Hepatocyte (in vitro differentiated cells): Measurements from ENCODE around the gene HPS4. TPM values are rescaled to one million over a fixed set of nuclear protein-coding genes. Genes with fewer than 3 reads are reported as not detected.

Experiments used
- DNase-seq: peaks from one replicate; pipeline ENCODE4 v3.0.0-alpha.2; 2016; ENCODE audit warnings: low spot score
- H2AFZ ChIP-seq: fragments of 200-600 bp; sonication (generic); 2 replicates; pipeline ENCODE4 v1.6.0; 2016; ENCODE audit warnings: antibody characterized with exemption, mild to moderate bottlenecking
- H3K27ac ChIP-seq: fragments of 200-600 bp; sonication (generic); 2 replicates; pipeline ENCODE4 v1.5.1; 2016; ENCODE audit warnings: mild to moderate bottlenecking
- H3K27me3 ChIP-seq: fragments of 200-600 bp; sonication (generic); 2 replicates; pipeline ENCODE4 v1.6.1; 2016
- H3K36me3 ChIP-seq: fragments of 200-600 bp; sonication (generic); replicated peaks from 2 replicates; pipeline ENCODE4 v1.5.1; 2016; ENCODE audit warnings: low read depth; ENCODE audit not compliant: insufficient read depth
- H3K4me1 ChIP-seq: fragments of 200-600 bp; sonication (generic); 2 replicates; pipeline ENCODE4 v1.5.1; 2016; ENCODE audit warnings: mild to moderate bottlenecking, moderate library complexity; ENCODE audit not compliant: insufficient read depth
- H3K4me2 ChIP-seq: fragments of 200-600 bp; sonication (generic); 2 replicates; pipeline ENCODE4 v1.6.0; 2016
- H3K4me3 ChIP-seq: fragments of 200-600 bp; sonication (generic); 2 replicates; pipeline ENCODE4 v1.5.1; 2016; ENCODE audit warnings: mild to moderate bottlenecking
- H3K79me2 ChIP-seq: fragments of 200-600 bp; sonication (generic); 2 replicates; pipeline ENCODE4 v1.6.0; 2017; ENCODE audit warnings: mild to moderate bottlenecking
- H3K9me2 ChIP-seq: fragments of 200-600 bp; sonication (generic); replicated peaks from 2 replicates; pipeline ENCODE4 v1.6.0; 2017; ENCODE audit warnings: mild to moderate bottlenecking; ENCODE audit not compliant: insufficient read depth
- H3K9me3 ChIP-seq: fragments of 200-600 bp; sonication (generic); 2 replicates; pipeline ENCODE4 v1.5.1; 2016; ENCODE audit warnings: low read depth, mild to moderate bottlenecking
- H4K20me1 ChIP-seq: fragments of 200-600 bp; sonication (generic); 2 replicates; pipeline ENCODE4 v1.6.0; 2016; ENCODE audit warnings: mild to moderate bottlenecking; ENCODE audit not compliant: insufficient read depth, poor library complexity, severe bottlenecking
- EZH2 ChIP-seq: fragments of 200-600 bp; sonication (generic); IDR thresholded peaks from 2 replicates; pipeline ENCODE4 v1.6.1; 2016; ENCODE audit warnings: antibody characterized with exemption, mild to moderate bottlenecking, borderline replicate concordance
- EZH2phosphoT487 ChIP-seq: fragments of 200-600 bp; sonication (generic); IDR thresholded peaks from one replicate; pipeline ENCODE4 v1.6.1; 2018; ENCODE audit warnings: antibody characterized with exemption, mild to moderate bottlenecking, low read depth, moderate library complexity; ENCODE audit not compliant: unreplicated experiment, severe bottlenecking
- WGBS: methylation state at CpG from one replicate; pipeline ENCODE4 v1.1.6; 2016; ENCODE audit warnings: low lambda C conversion rate; ENCODE audit errors: missing lambda C conversion rate; 5-methylcytosine and 5-hydroxymethylcytosine counted together
- polyA plus RNA-seq: library from polyadenylated mRNA; unstranded; fragments of >200 nt; fragmentation: Nextera tagmentation; extraction: Ambion mirVana; gene quantifications from 2 replicates; pipeline ENCODE4 v1.2.1, GENCODE V29; 2016
- total RNA-seq: library from RNA; depleted of rRNA; stranded (reverse); fragments of >200 nt; gene quantifications from 2 replicates; pipeline ENCODE4 v1.2.3, GENCODE V29; 2014
- TF ChIP-seq, protein P1 (sequence below): fragments of 200-600 bp; sonication (generic); IDR thresholded peaks from 2 replicates; pipeline ENCODE4 v1.5.1; 2016; ENCODE audit warnings: antibody characterized with exemption, mild to moderate bottlenecking; ENCODE audit not compliant: poor library complexity

HPS4 gene
- total and polyA plus RNA-seq, 2 experiments from 2014 or later: 20.2 to 36.7 TPM

DNA sequence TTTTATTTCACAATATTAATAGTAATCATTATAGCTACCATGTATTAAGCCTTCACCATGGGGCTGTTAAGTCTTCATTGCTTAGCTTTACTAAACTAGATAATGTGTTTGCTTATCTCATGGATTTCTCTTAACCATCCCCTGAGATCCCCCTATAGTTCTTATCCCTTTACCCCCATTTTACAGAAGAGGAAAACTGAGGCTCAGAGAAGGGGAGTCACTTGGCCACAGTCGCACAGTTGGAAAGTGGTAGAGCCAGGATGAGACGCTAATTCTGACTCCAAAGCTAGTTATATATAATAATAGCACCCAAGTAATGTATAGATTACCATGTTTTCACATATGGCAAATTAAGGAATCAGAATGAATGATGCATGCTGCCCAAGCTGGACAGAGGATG, 38.4 kb upstream of the HPS4 start:
- WGBS: 92% methylated on average over 2 of the region's 2 CpGs
- TF ChIP-seq EZH2phosphoT487 (no peak), EZH2 (no peak)
- TF ChIP-seq, protein P1, sequence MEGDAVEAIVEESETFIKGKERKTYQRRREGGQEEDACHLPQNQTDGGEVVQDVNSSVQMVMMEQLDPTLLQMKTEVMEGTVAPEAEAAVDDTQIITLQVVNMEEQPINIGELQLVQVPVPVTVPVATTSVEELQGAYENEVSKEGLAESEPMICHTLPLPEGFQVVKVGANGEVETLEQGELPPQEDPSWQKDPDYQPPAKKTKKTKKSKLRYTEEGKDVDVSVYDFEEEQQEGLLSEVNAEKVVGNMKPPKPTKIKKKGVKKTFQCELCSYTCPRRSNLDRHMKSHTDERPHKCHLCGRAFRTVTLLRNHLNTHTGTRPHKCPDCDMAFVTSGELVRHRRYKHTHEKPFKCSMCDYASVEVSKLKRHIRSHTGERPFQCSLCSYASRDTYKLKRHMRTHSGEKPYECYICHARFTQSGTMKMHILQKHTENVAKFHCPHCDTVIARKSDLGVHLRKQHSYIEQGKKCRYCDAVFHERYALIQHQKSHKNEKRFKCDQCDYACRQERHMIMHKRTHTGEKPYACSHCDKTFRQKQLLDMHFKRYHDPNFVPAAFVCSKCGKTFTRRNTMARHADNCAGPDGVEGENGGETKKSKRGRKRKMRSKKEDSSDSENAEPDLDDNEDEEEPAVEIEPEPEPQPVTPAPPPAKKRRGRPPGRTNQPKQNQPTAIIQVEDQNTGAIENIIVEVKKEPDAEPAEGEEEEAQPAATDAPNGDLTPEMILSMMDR: no peak

DNA sequence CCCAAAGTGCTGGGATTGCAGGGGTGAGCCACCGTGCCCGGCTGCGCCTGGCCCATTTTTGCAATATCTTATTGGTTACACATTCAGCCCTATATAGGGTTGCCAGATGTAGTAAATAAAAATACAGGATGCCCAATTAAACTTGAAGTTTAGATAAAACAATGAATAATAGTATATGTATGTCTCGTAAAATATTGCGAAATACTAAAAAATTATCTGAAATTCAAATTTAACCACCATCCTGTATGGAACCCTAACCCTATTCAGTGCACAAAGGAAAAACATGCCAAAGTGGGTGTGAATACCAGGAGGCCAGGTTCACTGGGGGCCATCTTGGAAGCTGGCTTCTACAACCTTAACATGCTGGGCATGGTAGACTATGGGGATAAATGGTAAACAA, 33.8 kb upstream of the HPS4 start:
- peaks cover 9% of the 10 kb centered on the region for H3K4me1 ChIP-seq
- H3K4me3 ChIP-seq: no peak overlapping the region
- H4K20me1 ChIP-seq: no peaks in the 10 kb centered on the region
- no peaks in the 10 kb centered on the region for H3K9me3 ChIP-seq
- WGBS: 98% methylated on average over 5 of the region's 5 CpGs
- no peaks in the 10 kb centered on the region for H3K36me3 ChIP-seq
- H3K79me2 ChIP-seq: peaks cover 11% of the 10 kb centered on the region
- TF ChIP-seq EZH2: no peak
- TF ChIP-seq, protein P1: no peak
- TF ChIP-seq EZH2phosphoT487: no peak
- H3K27ac ChIP-seq: no peak overlapping the region
- H3K9me2 ChIP-seq: no peaks in the 10 kb centered on the region
- no peaks in the 10 kb centered on the region for H3K27me3 ChIP-seq
- no peak overlapping the region for H2AFZ ChIP-seq
- H3K4me2 ChIP-seq: no peak overlapping the region
- DNase-seq: no peak

More for the DNA sequence above, 38.4 kb upstream of the HPS4 start:
- H4K20me1 ChIP-seq: no peaks in the 10 kb centered on the region
- H3K4me1 ChIP-seq: no peaks in the 10 kb centered on the region
- no peak overlapping the region for H2AFZ ChIP-seq
- H3K4me2 ChIP-seq: no peak overlapping the region
- H3K27me3 ChIP-seq: no peaks in the 10 kb centered on the region
- no peaks in the 10 kb centered on the region for H3K9me3 ChIP-seq
- no peaks in the 10 kb centered on the region for H3K79me2 ChIP-seq
- no peaks in the 10 kb centered on the region for H3K9me2 ChIP-seq
- H3K36me3 ChIP-seq: no peaks in the 10 kb centered on the region
- no peak overlapping the region for H3K27ac ChIP-seq
- no peak for DNase-seq
- H3K4me3 ChIP-seq: no peak overlapping the region

DNA sequence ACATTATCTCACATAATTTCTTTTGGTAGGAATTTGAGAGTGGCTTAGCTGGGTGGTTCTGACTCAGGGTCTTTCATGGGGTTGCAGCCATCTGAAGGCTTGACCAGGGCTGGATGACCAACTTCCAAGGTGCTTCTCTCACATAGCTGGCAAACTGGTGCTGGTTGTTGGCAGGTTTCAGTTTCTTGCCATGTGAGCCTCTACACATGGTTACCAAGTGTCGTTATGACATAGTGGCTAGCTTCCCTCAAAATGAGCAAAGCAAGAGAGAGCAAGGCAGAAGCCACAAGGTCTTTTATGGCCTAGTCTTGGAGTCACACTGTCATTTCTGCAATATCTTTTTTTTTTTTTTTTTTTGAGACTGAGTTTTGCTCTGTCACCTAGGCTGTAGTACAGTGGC, 32.9 kb upstream of the HPS4 start:
- Histone ChIP-seq H2AFZ (no peak overlapping the region), H4K20me1 (no peaks in the 10 kb centered on the region), H3K27ac (no peak overlapping the region), H3K9me2 (no peaks in the 10 kb centered on the region), H3K27me3 (no peaks in the 10 kb centered on the region), H3K4me2 (no peak overlapping the region), H3K4me3 (no peak overlapping the region), H3K4me1 (peaks cover 9% of the 10 kb centered on the region), H3K79me2 (peaks cover 17% of the 10 kb centered on the region), H3K36me3 (no peaks in the 10 kb centered on the region), H3K9me3 (no peaks in the 10 kb centered on the region)
- TF ChIP-seq EZH2 (no peak), EZH2phosphoT487 (no peak)
- TF ChIP-seq, protein P1: no peak
- WGBS: 100% methylated on average over 1 of the region's 1 CpG
- no peak for DNase-seq

DNA sequence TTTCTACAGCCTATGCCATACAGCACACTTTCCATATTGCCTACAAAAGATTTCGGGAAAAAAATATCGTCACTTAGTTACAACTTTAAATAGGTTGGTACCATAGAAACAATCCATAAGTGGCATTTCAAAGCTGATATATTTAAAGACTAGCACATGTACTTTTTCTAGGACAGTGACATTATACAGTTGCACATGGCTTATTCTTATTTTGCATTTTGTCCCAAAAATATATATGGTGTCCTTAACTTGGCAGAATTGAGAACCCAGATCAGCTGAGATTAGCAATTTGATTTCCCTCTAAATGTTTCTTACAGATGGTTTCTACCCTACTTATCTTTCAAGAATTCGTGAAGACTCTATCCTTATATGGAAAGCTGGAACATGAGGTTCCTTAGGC, 32.3 kb upstream of the HPS4 start:
- WGBS: 88% methylated on average over 3 of the region's 3 CpGs
- Histone ChIP-seq H3K4me1 (peaks cover 9% of the 10 kb centered on the region), H3K4me3 (no peak overlapping the region), H2AFZ (no peak overlapping the region), H3K79me2 (peaks cover 22% of the 10 kb centered on the region), H3K9me3 (no peaks in the 10 kb centered on the region), H3K27me3 (no peaks in the 10 kb centered on the region), H4K20me1 (no peaks in the 10 kb centered on the region), H3K36me3 (no peaks in the 10 kb centered on the region), H3K27ac (no peak overlapping the region), H3K4me2 (no peak overlapping the region), H3K9me2 (no peaks in the 10 kb centered on the region)
- TF ChIP-seq, protein P1: no peak
- TF ChIP-seq EZH2 (no peak), EZH2phosphoT487 (no peak)
- no peak for DNase-seq
